Measurements from ENCODE around the gene GCN1. TPM values are rescaled to one million over a fixed set of nuclear protein-coding genes. Genes with fewer than 3 reads are reported as not detected.

The GCN1 gene
- total and polyA plus RNA-seq, 2 of the 8 experiments (the other 6 are each of a cell fraction or from before 2014, with no cell fraction given) = 61.4 to 133 TPM

GRCh38 chr12:120238217-120238616 lies 43.7 kb upstream of the GCN1 start (continued):
- TF ChIP-seq MAX (IDR thresholded peaks at IDR 0.05) (no peak), CHD1 (IDR thresholded peaks at IDR 0.05; ENCODE audit: low read depth, low read length) (no peak), TAF7 (optimal IDR thresholded peaks at IDR 0.05; ENCODE audit: borderline replicate concordance, low read depth, low read length) (no peak), RNF2 (IDR thresholded peaks at IDR 0.05; ENCODE audit: borderline replicate concordance, low read depth, low read length, missing control alignments, poor library complexity, severe bottlenecking) (no peak), ASH2L (IDR thresholded peaks at IDR 0.05; ENCODE audit: low read length) (no peak), TBP (IDR thresholded peaks at IDR 0.05; ENCODE audit: low read depth, low read length) (no peak)

Measured in H1 (cell line).